ENCODE measurements around the gene SFMBT2. TPM values are rescaled to one million over a fixed set of nuclear protein-coding genes. Genes with fewer than 3 reads are reported as not detected.

Gene SFMBT2
- polyA plus RNA-seq, 2 of the 4 experiments (the other 2 are of a cell fraction), result 9.6 to 10.2 TPM

DNA sequence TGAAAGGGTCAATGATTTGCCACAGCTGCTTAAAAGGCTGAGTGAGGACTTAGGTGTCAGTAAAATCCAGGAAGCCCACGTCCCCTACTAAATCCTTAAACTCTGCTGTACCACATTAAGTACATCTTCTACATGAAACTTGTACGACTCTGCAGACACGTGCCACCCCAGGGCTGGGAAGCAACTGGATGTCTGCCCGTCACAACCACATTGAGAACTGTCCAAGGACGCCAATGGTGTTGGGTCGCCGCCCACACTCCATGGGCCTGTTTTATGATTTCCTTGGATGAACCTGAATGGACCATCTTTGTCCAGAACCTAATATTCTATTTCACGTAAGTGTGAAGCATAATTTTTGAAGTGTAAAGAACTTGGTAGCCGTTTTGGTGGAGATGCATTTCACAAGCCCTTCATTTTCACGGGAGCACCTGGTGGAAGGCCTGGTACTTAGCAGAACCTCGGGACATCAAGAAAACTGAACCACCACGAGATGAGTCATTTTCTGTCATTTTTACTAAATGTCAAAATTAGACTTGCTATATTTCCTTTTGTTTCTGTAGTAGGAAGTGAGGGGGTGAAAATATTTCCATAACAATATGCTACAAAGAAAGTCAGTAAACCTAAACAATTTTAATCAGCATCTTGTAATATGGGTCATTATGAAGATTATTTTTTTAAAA, 134.9 kb downstream of the SFMBT2 start:
- ChIA-PET POLR2A (no interaction called here), CTCF (interaction anchor here (0.6 to 2.1 kb wide), 2 partner anchors 141 to 1080 kb away, joined by 3 to 5 read pairs; no protein-coding TSS in a partner anchor)
- no peak overlapping the region for H3K4me2 ChIP-seq
- 82% methylated on average over 12 of the region's 12 CpGs for WGBS (ENCODE audit: missing lambda C conversion rate)
- TF ChIP-seq ZFP36 (IDR thresholded peaks at IDR 0.05; ENCODE audit: borderline replicate concordance, partially characterized antibody) (no peak), KDM1A (IDR thresholded peaks at IDR 0.05; ENCODE audit: low read depth) (no peak), GATA3 (IDR thresholded peaks at IDR 0.05; ENCODE audit: borderline replicate concordance) (no peak), NPAS2 (CRISPR knock-in tag; IDR thresholded peaks at IDR 0.05; ENCODE audit: borderline replicate concordance) (no peak), HOXA7 (CRISPR knock-in tag; IDR thresholded peaks at IDR 0.05) (no peak), HDAC2 (IDR thresholded peaks at IDR 0.05) (no peak), JUNB (IDR thresholded peaks at IDR 0.05) (no peak), FOXS1 (CRISPR knock-in tag; IDR thresholded peaks at IDR 0.05) (no peak), TP53 (CRISPR knock-in tag; IDR thresholded peaks at IDR 0.05) (no peak), TFCP2L1 (CRISPR knock-in tag; IDR thresholded peaks at IDR 0.05) (no peak), ESRRA (IDR thresholded peaks at IDR 0.05; ENCODE audit: borderline replicate concordance, low read length) (no peak), CBX8 (IDR thresholded peaks at IDR 0.05) (no peak), NFE2L2 (conservative IDR thresholded peaks at IDR 0.05; ENCODE audit: low read length) (no peak)
- TF ChIP-seq, protein P1, sequence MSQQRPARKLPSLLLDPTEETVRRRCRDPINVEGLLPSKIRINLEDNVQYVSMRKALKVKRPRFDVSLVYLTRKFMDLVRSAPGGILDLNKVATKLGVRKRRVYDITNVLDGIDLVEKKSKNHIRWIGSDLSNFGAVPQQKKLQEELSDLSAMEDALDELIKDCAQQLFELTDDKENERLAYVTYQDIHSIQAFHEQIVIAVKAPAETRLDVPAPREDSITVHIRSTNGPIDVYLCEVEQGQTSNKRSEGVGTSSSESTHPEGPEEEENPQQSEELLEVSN (IDR thresholded peaks at IDR 0.05; ENCODE audit: borderline replicate concordance, low read depth), result no peak
- TF ChIP-seq, protein P2, sequence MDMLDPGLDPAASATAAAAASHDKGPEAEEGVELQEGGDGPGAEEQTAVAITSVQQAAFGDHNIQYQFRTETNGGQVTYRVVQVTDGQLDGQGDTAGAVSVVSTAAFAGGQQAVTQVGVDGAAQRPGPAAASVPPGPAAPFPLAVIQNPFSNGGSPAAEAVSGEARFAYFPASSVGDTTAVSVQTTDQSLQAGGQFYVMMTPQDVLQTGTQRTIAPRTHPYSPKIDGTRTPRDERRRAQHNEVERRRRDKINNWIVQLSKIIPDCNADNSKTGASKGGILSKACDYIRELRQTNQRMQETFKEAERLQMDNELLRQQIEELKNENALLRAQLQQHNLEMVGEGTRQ (IDR thresholded peaks at IDR 0.05), result no peak
- TF ChIP-seq, protein P3, sequence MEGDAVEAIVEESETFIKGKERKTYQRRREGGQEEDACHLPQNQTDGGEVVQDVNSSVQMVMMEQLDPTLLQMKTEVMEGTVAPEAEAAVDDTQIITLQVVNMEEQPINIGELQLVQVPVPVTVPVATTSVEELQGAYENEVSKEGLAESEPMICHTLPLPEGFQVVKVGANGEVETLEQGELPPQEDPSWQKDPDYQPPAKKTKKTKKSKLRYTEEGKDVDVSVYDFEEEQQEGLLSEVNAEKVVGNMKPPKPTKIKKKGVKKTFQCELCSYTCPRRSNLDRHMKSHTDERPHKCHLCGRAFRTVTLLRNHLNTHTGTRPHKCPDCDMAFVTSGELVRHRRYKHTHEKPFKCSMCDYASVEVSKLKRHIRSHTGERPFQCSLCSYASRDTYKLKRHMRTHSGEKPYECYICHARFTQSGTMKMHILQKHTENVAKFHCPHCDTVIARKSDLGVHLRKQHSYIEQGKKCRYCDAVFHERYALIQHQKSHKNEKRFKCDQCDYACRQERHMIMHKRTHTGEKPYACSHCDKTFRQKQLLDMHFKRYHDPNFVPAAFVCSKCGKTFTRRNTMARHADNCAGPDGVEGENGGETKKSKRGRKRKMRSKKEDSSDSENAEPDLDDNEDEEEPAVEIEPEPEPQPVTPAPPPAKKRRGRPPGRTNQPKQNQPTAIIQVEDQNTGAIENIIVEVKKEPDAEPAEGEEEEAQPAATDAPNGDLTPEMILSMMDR (IDR thresholded peaks at IDR 0.05), result no peak
- TF ChIP-seq, protein P4, sequence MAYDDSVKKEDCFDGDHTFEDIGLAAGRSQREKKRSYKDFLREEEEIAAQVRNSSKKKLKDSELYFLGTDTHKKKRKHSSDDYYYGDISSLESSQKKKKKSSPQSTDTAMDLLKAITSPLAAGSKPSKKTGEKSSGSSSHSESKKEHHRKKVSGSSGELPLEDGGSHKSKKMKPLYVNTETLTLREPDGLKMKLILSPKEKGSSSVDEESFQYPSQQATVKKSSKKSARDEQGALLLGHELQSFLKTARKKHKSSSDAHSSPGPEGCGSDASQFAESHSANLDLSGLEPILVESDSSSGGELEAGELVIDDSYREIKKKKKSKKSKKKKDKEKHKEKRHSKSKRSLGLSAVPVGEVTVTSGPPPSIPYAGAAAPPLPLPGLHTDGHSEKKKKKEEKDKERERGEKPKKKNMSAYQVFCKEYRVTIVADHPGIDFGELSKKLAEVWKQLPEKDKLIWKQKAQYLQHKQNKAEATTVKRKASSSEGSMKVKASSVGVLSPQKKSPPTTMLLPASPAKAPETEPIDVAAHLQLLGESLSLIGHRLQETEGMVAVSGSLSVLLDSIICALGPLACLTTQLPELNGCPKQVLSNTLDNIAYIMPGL (CRISPR knock-in tag; IDR thresholded peaks at IDR 0.05; ENCODE audit: borderline replicate concordance), result no peak
- DNase-seq (ENCODE audit: low read depth in 1 of 2, low spot score in 1 of 2) (no peak), ATAC-seq (no peak), FAIRE-seq (no peak)
- H3K4me3 ChIP-seq, result no peak overlapping the region
- 0 out of 3 replicates have a peak, but pooled peaks cover 5% of the 10 kb centered on the region for H3K4me1 ChIP-seq
- H3K27ac ChIP-seq, result no peak overlapping the region
- no peaks in the 10 kb centered on the region for H3K9me3 ChIP-seq

DNA sequence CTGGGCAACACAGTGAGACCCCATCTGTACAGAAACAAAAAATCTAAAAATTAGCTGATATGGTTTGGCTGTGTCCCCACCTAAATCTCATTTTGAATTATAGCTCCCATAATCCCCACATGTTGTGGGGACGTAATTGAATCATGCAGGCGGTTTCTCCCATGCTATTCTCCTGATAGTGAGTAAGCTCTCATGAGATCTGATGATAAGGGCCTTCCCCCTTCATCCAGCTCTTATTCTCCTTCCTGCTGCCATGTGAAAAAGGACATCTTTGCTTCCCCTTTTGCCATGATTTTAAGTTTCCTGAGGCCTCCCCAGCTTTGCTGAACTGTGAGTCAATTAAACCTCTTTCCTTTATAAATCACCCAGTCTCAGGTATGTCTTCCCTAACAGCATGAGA, 136.5 kb downstream of the SFMBT2 start:
- POLR2A ChIA-PET, result no interaction called here
- 89% methylated on average over 2 of the region's 2 CpGs for WGBS (ENCODE audit: missing lambda C conversion rate)
- peaks cover 14% of the 10 kb centered on the region for H3K4me1 ChIP-seq
- TF ChIP-seq, protein P5, sequence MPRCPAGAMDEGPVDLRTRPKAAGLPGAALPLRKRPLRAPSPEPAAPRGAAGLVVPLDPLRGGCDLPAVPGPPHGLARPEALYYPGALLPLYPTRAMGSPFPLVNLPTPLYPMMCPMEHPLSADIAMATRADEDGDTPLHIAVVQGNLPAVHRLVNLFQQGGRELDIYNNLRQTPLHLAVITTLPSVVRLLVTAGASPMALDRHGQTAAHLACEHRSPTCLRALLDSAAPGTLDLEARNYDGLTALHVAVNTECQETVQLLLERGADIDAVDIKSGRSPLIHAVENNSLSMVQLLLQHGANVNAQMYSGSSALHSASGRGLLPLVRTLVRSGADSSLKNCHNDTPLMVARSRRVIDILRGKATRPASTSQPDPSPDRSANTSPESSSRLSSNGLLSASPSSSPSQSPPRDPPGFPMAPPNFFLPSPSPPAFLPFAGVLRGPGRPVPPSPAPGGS (IDR thresholded peaks at IDR 0.05), result no peak
- TF ChIP-seq CBX8 (IDR thresholded peaks at IDR 0.05), result no peak
- H3K27ac ChIP-seq, result no peak overlapping the region
- FAIRE-seq (no peak), DNase-seq (ENCODE audit: low read depth in 1 of 2, low spot score in 1 of 2) (no peak), ATAC-seq (no peak)
- H3K4me2 ChIP-seq, result no peak overlapping the region
- no peak overlapping the region for H3K4me3 ChIP-seq
- H3K9me3 ChIP-seq, result no peaks in the 10 kb centered on the region
- CTCF ChIA-PET, result interaction anchor here (0.9 to 2.6 kb wide), 4 partner anchors 13 to 143 kb away, joined by 3 to 9 read pairs (median 4); no protein-coding TSS in a partner anchor
